ENCODE measurements around the gene POLR2H. TPM values are rescaled to one million over a fixed set of nuclear protein-coding genes. Genes with fewer than 3 reads are reported as not detected.

POLR2H gene
- total and polyA plus RNA-seq, 8 donors = 54.7 to 98.6 (median 85.3) TPM

DNA sequence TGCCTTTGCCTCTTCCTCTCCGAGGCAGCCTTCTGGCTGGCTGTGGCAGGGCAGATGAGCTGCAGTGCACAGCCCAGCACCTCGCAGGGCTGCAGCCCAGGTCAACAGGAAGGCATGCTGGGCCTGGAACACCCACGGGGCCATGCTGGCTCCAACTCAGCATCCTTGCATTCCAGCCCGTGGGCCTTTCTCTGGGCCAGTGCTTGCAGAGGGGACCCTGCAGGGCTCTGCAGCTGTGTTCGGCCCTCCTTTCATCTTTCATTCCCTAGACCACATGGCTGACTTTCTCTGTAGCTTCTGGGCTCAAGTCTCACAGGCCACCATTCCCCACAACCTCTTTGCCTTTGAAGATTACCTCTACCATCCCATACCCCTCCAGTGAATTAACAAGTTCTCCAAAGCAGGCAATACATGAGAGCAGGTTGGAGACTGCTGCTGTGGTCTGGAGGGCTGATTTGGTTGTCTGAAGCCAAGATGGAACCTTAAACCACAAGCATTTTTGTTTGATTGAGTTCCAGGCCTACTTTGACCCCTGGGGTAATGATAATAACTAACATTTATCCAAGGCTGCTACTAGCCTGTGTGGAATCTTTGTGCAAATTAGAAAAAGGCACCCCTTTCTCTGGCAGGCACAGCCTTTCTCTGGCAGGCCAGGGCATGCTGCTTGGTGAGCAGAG is 18.2 kb upstream of the POLR2H start:
- intact Hi-C loops (cut with DNase I) = no loop called here
- H3K4me1 ChIP-seq = peaks cover 0 to 31% of the 10 kb centered on the region in 2 donors
- no peak overlapping the region for H3K4me3 ChIP-seq
- DNase-seq (peak in 1 of 4 donors; percentile 55), ATAC-seq (no peak)
- no peaks in the 10 kb centered on the region for H3K27me3 ChIP-seq
- H3K36me3 ChIP-seq = peaks cover 0 to 39% of the 10 kb centered on the region in 2 donors
- H3K9me3 ChIP-seq = no peaks in the 10 kb centered on the region
- TF ChIP-seq, protein P1, sequence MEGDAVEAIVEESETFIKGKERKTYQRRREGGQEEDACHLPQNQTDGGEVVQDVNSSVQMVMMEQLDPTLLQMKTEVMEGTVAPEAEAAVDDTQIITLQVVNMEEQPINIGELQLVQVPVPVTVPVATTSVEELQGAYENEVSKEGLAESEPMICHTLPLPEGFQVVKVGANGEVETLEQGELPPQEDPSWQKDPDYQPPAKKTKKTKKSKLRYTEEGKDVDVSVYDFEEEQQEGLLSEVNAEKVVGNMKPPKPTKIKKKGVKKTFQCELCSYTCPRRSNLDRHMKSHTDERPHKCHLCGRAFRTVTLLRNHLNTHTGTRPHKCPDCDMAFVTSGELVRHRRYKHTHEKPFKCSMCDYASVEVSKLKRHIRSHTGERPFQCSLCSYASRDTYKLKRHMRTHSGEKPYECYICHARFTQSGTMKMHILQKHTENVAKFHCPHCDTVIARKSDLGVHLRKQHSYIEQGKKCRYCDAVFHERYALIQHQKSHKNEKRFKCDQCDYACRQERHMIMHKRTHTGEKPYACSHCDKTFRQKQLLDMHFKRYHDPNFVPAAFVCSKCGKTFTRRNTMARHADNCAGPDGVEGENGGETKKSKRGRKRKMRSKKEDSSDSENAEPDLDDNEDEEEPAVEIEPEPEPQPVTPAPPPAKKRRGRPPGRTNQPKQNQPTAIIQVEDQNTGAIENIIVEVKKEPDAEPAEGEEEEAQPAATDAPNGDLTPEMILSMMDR (IDR thresholded peaks at IDR 0.05) = no peak
- H3K27ac ChIP-seq = no peak overlapping the region

DNA sequence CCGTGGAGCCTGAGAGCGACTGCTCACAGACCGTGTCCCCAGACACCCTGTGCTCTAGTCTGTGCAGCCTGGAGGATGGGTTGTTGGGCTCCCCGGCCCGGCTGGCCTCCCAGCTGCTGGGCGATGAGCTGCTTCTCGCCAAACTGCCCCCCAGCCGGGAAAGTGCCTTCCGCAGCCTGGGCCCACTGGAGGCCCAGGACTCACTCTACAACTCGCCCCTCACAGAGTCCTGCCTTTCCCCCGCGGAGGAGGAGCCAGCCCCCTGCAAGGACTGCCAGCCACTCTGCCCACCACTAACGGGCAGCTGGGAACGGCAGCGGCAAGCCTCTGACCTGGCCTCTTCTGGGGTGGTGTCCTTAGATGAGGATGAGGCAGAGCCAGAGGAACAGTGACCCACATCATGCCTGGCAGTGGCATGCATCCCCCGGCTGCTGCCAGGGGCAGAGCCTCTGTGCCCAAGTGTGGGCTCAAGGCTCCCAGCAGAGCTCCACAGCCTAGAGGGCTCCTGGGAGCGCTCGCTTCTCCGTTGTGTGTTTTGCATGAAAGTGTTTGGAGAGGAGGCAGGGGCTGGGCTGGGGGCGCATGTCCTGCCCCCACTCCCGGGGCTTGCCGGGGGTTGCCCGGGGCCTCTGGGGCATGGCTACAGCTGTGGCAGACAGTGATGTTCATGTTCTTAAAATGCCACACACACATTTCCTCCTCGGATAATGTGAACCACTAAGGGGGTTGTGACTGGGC is 16.8 kb upstream of the POLR2H start:
- ATAC-seq (no peak), DNase-seq (peak in 1 of 4 donors; percentile 75)

DNA sequence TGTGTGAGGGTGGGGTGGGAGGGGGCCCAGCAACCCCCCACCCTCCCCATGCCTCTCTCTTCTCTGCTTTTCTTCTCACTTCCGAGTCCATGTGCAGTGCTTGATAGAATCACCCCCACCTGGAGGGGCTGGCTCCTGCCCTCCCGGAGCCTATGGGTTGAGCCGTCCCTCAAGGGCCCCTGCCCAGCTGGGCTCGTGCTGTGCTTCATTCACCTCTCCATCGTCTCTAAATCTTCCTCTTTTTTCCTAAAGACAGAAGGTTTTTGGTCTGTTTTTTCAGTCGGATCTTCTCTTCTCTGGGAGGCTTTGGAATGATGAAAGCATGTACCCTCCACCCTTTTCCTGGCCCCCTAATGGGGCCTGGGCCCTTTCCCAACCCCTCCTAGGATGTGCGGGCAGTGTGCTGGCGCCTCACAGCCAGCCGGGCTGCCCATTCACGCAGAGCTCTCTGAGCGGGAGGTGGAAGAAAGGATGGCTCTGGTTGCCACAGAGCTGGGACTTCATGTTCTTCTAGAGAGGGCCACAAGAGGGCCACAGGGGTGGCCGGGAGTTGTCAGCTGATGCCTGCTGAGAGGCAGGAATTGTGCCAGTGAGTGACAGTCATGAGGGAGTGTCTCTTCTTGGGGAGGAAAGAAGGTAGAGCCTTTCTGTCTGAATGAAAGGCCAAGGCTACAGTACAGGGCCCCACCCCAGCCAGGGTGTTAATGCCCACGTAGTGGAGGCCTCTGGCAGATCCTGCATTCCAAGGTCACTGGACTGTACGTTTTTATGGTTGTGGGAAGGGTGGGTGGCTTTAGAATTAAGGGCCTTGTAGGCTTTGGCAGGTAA is 16.0 kb upstream of the POLR2H start:
- intact Hi-C loops (cut with DNase I) = no loop called here
- DNase-seq (peak in 3 of 4 donors; percentile 56 to 80 (median 75)), ATAC-seq (peak; percentile 80)
- Histone ChIP-seq H3K4me1 (peaks cover 0 to 19% of the 10 kb centered on the region in 2 donors), H3K27me3 (no peaks in the 10 kb centered on the region), H3K9me3 (no peaks in the 10 kb centered on the region), H3K27ac (no peak overlapping the region), H3K36me3 (peaks cover 0 to 39% of the 10 kb centered on the region in 2 donors), H3K4me3 (no peak overlapping the region)
- TF ChIP-seq, protein P1 (IDR thresholded peaks at IDR 0.05) = peak in 1 of 2 donors; percentile 48

More for the DNA sequence above, 16.8 kb upstream of the POLR2H start:
- no peaks in the 10 kb centered on the region for H3K9me3 ChIP-seq
- H3K27me3 ChIP-seq = no peaks in the 10 kb centered on the region
- TF ChIP-seq, protein P1 (IDR thresholded peaks at IDR 0.05) = no peak
- peaks cover 0 to 39% of the 10 kb centered on the region in 2 donors for H3K36me3 ChIP-seq
- H3K27ac ChIP-seq = no peak overlapping the region
- no peak overlapping the region for H3K4me3 ChIP-seq
- intact Hi-C loops (cut with DNase I) = no loop called here
- H3K4me1 ChIP-seq = peaks cover 0 to 24% of the 10 kb centered on the region in 2 donors

DNA sequence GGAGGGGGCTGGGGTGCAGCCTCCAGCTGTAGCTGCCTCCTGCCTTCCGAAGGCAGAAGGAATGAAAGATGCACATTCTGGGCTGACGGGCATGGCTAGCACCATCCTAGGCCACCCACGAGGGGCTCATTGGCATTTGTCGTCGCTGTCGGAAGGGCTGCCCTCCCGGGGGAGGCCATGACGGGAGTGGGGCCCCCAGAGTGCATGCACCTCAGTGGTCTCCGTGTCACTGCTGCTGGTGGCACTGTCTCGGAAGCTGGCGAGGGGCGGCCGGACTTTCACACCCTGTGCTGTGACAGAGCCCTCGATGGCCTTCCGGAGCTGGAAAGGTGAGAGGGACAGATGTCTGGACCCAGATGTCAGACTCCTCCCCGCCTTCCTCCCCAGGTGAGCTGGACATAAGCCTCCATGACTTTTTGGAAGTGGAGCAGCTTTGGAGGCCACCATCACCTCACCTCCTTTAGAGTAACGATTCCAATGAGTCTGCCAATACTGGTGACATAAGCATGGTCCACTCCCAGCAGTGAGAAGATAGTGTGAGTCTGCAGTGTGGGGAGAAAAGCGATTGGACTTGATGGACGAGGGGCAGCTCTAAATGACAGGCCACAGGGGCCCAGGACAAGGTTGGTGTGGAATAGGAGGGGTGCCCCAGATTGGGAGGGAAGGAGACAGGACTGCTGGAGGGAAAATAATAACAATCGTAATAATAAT is 14.9 kb upstream of the POLR2H start:
- ATAC-seq (no peak), DNase-seq (peak in 1 of 4 donors; percentile 67)
- Histone ChIP-seq H3K27ac (no peak overlapping the region), H3K9me3 (no peaks in the 10 kb centered on the region), H3K36me3 (peaks cover 0 to 36% of the 10 kb centered on the region in 2 donors), H3K27me3 (no peaks in the 10 kb centered on the region), H3K4me3 (no peak overlapping the region), H3K4me1 (peaks cover 0 to 11% of the 10 kb centered on the region in 2 donors)
- intact Hi-C loops (cut with DNase I) = no loop called here
- TF ChIP-seq, protein P1 (IDR thresholded peaks at IDR 0.05) = no peak

All from left lung (tissue), 10 donors.